ENCODE measurements around the gene COL15A1.
A peak's percentile ranks its signal among the peaks of the same experiment; 100 is the strongest.
"Not testable (repeated sequence)": the region's sequence is repeated elsewhere in the genome, so short reads cannot be mapped to it uniquely, and the experiment has no call there.

Gene COL15A1

GRCh38 chr9:98909935-98910334 lies 33.8 kb upstream of the COL15A1 start:
- no peaks in the 10 kb centered on the region for H3K9me3 Mint-ChIP-seq
- H3K27ac Mint-ChIP-seq = no peak overlapping the region
- no peak for DNase-seq
- no peak overlapping the region for H3K4me3 Mint-ChIP-seq
- no peaks in the 10 kb centered on the region for H3K27me3 Mint-ChIP-seq
- no peaks in the 10 kb centered on the region for H3K4me1 Mint-ChIP-seq
- ATAC-seq = no peak

DNA sequence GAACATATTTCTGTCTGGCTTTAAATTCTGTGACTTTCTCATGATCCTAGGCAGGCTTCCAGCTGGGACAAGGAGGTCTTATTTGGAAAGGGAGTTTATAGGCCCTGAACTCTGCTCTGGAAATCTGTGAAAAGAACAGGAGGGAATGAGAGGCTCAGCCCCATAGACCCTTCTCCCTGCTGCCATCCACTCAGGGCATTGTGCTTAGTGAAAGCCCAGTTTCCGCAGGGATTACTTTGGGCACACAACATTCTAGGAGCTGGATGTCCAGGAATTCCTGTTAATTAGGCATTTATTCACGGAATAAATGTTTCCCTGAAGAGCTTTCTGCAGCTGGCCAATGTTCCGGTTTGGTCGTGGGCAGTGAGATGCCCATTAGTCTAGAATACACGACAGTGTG lies 32.7 kb upstream of the COL15A1 start:
- ATAC-seq = no peak
- no peaks in the 10 kb centered on the region for H3K27me3 Mint-ChIP-seq
- DNase-seq = no peak
- H3K27ac Mint-ChIP-seq = no peak overlapping the region
- no peak overlapping the region for H3K4me3 Mint-ChIP-seq
- H3K4me1 Mint-ChIP-seq = no peaks in the 10 kb centered on the region
- no peaks in the 10 kb centered on the region for H3K9me3 Mint-ChIP-seq

GRCh38 chr9:98911738-98912137 lies 32.0 kb upstream of the COL15A1 start:
- H3K27ac Mint-ChIP-seq = peak overlapping the region in 1 of 2 donors; percentile 79
- ATAC-seq, H3K9me3 Mint-ChIP-seq, DNase-seq, H3K4me1 Mint-ChIP-seq, H3K4me3 Mint-ChIP-seq, H3K27me3 Mint-ChIP-seq: not testable (repeated sequence)

- ATAC-seq (no peak), DNase-seq (no peak)
- Mint-ChIP-seq H3K4me1 (no peaks in the 10 kb centered on the region), H3K27me3 (no peaks in the 10 kb centered on the region), H3K9me3 (no peaks in the 10 kb centered on the region), H3K27ac (peak overlapping the region in 1 of 2 donors; percentile 59), H3K4me3 (no peak overlapping the region)
Measured at GRCh38 chr9:98912450-98912849, 31.3 kb upstream of the COL15A1 start.

- H3K4me1 Mint-ChIP-seq = no peaks in the 10 kb centered on the region
- H3K4me3 Mint-ChIP-seq = no peak overlapping the region
- no peak overlapping the region for H3K27ac Mint-ChIP-seq
- H3K27me3 Mint-ChIP-seq = no peaks in the 10 kb centered on the region
- no peaks in the 10 kb centered on the region for H3K9me3 Mint-ChIP-seq
- ATAC-seq (no peak), DNase-seq (no peak)
Measured at GRCh38 chr9:98913044-98913443, 30.7 kb upstream of the COL15A1 start.

GRCh38 chr9:98913705-98914104 lies 30.0 kb upstream of the COL15A1 start:
- no peaks in the 10 kb centered on the region for H3K9me3 Mint-ChIP-seq
- no peaks in the 10 kb centered on the region for H3K4me1 Mint-ChIP-seq
- H3K27me3 Mint-ChIP-seq = no peaks in the 10 kb centered on the region
- H3K27ac Mint-ChIP-seq = no peak overlapping the region
- ATAC-seq (no peak), DNase-seq (no peak)
- no peak overlapping the region for H3K4me3 Mint-ChIP-seq

- no peak overlapping the region for H3K4me3 Mint-ChIP-seq
- no peaks in the 10 kb centered on the region for H3K9me3 Mint-ChIP-seq
- DNase-seq (no peak), ATAC-seq (no peak)
- no peaks in the 10 kb centered on the region for H3K27me3 Mint-ChIP-seq
- no peak overlapping the region for H3K27ac Mint-ChIP-seq
- no peaks in the 10 kb centered on the region for H3K4me1 Mint-ChIP-seq
Measured at GRCh38 chr9:98915599-98915998, 28.1 kb upstream of the COL15A1 start.

- ATAC-seq (no peak), DNase-seq (no peak)
- Mint-ChIP-seq H3K27ac (no peak overlapping the region), H3K27me3 (no peaks in the 10 kb centered on the region), H3K9me3 (no peaks in the 10 kb centered on the region), H3K4me1 (no peaks in the 10 kb centered on the region), H3K4me3 (no peak overlapping the region)
Measured at GRCh38 chr9:98916660-98917059, 27.0 kb upstream of the COL15A1 start.

- DNase-seq (no peak), ATAC-seq (no peak)
- H3K4me1 Mint-ChIP-seq = no peaks in the 10 kb centered on the region
- no peaks in the 10 kb centered on the region for H3K27me3 Mint-ChIP-seq
- H3K9me3 Mint-ChIP-seq = no peaks in the 10 kb centered on the region
- no peak overlapping the region for H3K4me3 Mint-ChIP-seq
- H3K27ac Mint-ChIP-seq = peak overlapping the region in 1 of 2 donors; percentile 73
Measured at GRCh38 chr9:98917746-98918487, 25.8 kb upstream of the COL15A1 start.

DNA sequence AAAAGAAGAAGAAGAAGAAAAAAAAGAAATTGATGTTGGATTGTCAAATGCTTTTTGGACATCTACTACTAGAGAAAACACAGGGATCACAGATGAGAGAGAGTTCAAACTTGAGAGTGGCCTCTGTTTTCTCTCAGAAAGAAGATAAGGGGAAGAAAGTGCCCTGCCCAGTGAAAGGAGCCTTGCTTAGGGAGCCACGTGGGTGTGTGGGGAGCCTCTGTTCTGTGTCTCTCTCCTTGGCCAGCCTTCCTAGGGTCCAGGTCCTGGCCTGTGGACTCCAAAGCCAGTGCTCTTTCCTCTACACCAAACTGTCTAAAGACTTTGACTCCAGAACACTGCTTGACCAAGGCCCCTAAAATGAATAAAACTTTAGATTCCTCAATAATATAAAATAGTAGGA lies 22.0 kb upstream of the COL15A1 start:
- peaks cover 20% of the 10 kb centered on the region for H3K27me3 Mint-ChIP-seq
- no peaks in the 10 kb centered on the region for H3K9me3 Mint-ChIP-seq
- DNase-seq (no peak), ATAC-seq (no peak)
- H3K27ac Mint-ChIP-seq = no peak overlapping the region
- H3K4me1 Mint-ChIP-seq = no peaks in the 10 kb centered on the region
- H3K4me3 Mint-ChIP-seq = no peak overlapping the region

- Mint-ChIP-seq H3K9me3 (no peaks in the 10 kb centered on the region), H3K4me1 (no peaks in the 10 kb centered on the region), H3K4me3 (no peak overlapping the region), H3K27me3 (peaks cover 20% of the 10 kb centered on the region), H3K27ac (peak overlapping the region in 1 of 2 donors; percentile 31)
- DNase-seq (no peak), ATAC-seq (no peak)
Measured at GRCh38 chr9:98922721-98923435, 20.8 kb upstream of the COL15A1 start.

DNA sequence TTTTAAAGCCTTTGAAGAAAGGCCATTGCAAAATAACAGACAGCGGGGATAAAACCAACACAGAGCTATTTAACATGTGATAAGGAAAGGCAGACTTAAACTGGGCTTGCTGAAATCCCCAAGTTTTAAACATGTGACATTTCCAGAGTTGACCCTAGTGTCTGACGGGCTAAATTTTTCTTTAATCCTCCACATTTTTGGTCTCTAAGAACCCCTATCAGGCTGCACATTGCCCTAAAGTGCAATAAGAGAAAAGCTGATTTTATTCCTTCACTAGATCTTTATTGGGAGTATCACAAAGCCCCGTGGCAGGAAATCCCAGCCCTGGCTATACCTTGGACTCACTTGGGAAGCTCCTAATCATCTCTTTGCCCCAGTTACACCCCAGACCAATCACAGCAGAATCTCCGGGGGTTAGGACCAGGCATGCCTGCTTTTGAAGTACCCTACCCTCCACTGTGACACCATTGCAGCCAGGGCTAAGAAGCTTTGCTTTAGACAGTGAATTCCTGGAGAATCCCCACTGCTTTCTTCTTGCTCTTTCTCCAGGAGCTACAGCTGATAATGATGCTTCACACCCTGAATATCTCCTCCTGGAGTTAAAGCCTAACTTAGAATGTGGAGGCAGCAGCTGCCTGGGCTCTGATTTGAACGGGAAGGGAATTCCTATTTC lies 20.1 kb upstream of the COL15A1 start:
- Mint-ChIP-seq H3K27me3 (peaks cover 20% of the 10 kb centered on the region), H3K27ac (peak overlapping the region in 1 of 2 donors; percentile 23), H3K4me1 (no peaks in the 10 kb centered on the region), H3K9me3 (no peaks in the 10 kb centered on the region), H3K4me3 (no peak overlapping the region)
- DNase-seq (no peak), ATAC-seq (no peak)

DNA sequence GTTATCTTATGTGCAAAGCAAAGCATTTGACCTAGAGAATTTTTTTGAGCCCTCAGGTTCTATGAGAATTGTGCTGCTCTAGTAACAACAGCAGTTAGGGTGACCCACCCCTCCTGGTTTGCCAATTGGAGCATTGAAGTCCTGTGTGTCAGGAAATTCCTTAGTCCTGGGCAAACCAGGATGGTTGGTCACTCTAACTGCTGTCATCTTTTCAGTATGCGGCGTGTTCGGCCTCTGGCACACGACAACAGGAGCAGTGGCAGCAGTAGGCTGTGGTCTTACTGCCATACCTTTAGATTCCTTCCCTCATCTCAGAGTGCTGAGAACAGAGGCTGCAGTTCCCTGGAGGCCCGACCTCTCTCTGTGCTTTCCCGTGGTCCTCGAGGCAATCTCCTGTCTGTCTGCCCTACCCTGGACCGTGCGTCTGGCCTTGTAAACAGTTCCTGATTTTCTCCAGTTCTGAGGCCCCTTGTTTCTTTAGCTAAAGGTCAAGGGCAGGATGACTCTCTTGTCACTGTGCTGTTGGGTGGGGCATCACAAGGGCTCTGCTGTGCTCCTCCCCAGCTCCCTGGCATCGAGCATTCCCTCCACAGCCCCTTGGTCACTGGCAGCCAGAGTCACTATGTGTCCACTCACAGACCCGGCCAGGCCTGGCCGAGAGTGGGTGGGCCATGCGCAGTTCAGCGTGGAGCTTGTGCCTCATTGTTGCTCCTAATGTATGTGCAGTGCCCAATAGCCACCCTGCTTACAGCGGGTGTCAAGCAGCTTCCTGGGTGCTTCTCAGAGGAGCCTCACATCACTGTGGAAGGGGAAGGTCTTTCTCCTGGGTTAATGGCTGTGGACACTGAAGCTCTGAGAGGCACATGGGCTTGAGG lies 18.5 kb upstream of the COL15A1 start:
- Mint-ChIP-seq H3K9me3 (no peaks in the 10 kb centered on the region), H3K27me3 (peaks cover 20% of the 10 kb centered on the region), H3K4me3 (no peak overlapping the region), H3K27ac (peak overlapping the region in 1 of 2 donors; percentile 76), H3K4me1 (no peaks in the 10 kb centered on the region)
- ATAC-seq (no peak), DNase-seq (no peak)

DNA sequence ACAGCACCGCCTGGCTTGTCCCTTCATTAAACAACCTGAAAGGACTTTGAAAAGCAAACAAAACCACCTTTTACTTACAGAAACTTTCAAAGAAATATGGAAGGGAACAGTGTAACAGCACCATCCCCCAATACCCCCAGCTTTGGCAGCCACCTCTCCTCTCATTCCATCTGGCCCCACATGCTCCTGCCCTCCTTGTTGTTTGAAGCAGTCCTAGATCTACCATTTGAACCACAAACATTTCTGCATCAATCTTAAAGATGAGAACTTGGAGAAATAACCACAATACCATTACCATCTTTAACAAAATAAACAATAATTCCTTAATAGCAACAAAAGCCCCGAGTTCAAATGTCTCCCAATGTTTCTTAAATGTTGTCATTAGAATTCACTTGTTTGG lies 17.8 kb upstream of the COL15A1 start:
- ATAC-seq (no peak), DNase-seq (no peak)
- H3K4me3 Mint-ChIP-seq = no peak overlapping the region
- H3K9me3 Mint-ChIP-seq = no peaks in the 10 kb centered on the region
- H3K27me3 Mint-ChIP-seq = peaks cover 20% of the 10 kb centered on the region
- H3K4me1 Mint-ChIP-seq = no peaks in the 10 kb centered on the region
- H3K27ac Mint-ChIP-seq = peak overlapping the region; percentile 48 to 52

GRCh38 chr9:98927724-98928123 lies 16.0 kb upstream of the COL15A1 start:
- H3K4me1 Mint-ChIP-seq = no peaks in the 10 kb centered on the region

More at GRCh38 chr9:98927724-98928123, 16.0 kb upstream of the COL15A1 start:
- ATAC-seq = no peak
- Mint-ChIP-seq H3K4me3 (no peak overlapping the region), H3K27me3 (peaks cover 20% of the 10 kb centered on the region), H3K9me3 (no peaks in the 10 kb centered on the region), H3K27ac (no peak overlapping the region)
- DNase-seq = no peak

Data from stimulated activated naive CD8-positive, alpha-beta T cell treated with anti-CD3 and anti-CD28 coated beads, Interleukin-15, amount 100 ng/mL, for 72 hours (primary cell).